Retinal pigment epithelial cell (primary cell): ENCODE measurements around the gene LRRC4C.

Experiments used
- DNase-seq: peaks from one replicate; pipeline ENCODE4 v3.0.0-alpha.2; 2010; ENCODE audit warnings: low read depth
- H3K4me3 ChIP-seq: 2 replicates; pipeline ENCODE4 v1.5.1; 2011; ENCODE audit warnings: mild to moderate bottlenecking, low read length, control low read depth, moderate library complexity
- TF ChIP-seq, protein P1 (sequence below): conservative IDR thresholded peaks from 2 replicates; pipeline ENCODE4 v1.5.1; 2011; ENCODE audit warnings: low read depth, low read length, control low read depth, inconsistent platforms

The LRRC4C gene

DNA sequence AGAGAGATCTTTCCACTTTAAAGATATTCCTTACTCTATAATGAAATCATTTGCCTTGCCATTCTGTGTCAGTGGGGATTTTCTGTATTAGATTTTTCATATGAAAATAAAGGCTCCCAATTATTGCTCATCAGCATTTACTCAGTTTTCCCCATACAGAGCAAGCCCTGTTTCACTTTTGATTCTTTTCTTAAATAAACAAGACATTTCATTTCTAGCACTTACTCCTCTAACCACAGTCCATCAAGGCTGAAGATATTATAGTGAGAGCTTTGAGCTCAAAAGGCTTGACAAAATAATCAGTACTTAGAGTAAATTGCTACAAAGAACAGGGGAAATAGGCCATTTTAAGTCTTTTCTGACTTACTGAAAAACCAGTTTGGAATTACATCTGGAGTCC is 385.1 kb downstream of the LRRC4C start:
- no peak for DNase-seq
- TF ChIP-seq, protein P1, sequence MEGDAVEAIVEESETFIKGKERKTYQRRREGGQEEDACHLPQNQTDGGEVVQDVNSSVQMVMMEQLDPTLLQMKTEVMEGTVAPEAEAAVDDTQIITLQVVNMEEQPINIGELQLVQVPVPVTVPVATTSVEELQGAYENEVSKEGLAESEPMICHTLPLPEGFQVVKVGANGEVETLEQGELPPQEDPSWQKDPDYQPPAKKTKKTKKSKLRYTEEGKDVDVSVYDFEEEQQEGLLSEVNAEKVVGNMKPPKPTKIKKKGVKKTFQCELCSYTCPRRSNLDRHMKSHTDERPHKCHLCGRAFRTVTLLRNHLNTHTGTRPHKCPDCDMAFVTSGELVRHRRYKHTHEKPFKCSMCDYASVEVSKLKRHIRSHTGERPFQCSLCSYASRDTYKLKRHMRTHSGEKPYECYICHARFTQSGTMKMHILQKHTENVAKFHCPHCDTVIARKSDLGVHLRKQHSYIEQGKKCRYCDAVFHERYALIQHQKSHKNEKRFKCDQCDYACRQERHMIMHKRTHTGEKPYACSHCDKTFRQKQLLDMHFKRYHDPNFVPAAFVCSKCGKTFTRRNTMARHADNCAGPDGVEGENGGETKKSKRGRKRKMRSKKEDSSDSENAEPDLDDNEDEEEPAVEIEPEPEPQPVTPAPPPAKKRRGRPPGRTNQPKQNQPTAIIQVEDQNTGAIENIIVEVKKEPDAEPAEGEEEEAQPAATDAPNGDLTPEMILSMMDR = no peak
- no peak overlapping the region for H3K4me3 ChIP-seq

DNA sequence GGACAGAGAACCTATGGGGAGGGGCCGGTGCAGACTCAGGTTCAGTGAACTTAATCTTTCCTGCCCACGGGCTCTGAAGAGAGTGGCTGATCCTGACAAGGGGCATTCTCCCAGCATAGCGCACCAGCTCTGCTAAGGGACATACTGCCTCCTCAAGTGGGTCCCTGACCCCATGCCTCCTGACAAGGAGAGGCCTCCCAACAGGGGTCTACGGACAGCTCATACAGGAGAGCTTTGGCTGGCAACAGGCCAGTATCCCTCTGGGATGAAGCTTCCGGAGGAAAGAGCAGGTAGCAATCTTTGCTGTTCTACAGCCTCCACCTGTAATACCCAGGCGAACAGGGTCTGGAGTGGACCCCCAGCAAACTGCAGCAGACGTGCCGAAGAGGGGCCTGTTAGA is 394.0 kb downstream of the LRRC4C start:
- no peak overlapping the region for H3K4me3 ChIP-seq
- no peak for DNase-seq
- TF ChIP-seq, protein P1 = no peak

DNA sequence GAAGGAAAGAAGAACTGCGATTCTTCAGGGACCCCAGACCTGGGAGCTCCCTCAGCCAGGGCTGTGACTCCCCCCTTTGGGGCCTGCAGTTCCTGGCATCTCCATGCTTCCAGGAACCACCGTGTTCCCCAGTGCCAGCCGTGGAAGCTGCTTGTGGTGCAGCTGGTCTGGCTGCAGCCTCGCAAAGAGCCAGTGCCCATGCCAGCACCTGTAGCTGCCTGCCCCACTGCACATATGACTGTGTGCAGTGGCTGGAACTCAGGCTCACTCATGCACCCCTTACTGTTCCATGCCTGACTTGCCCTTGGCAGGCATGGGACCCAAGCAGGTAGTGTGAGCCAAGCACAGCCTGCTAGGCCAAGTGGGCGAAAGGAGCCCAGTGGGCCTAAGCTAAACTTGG is 401.3 kb downstream of the LRRC4C start:
- no peak for DNase-seq
- TF ChIP-seq, protein P1 = no peak

DNA sequence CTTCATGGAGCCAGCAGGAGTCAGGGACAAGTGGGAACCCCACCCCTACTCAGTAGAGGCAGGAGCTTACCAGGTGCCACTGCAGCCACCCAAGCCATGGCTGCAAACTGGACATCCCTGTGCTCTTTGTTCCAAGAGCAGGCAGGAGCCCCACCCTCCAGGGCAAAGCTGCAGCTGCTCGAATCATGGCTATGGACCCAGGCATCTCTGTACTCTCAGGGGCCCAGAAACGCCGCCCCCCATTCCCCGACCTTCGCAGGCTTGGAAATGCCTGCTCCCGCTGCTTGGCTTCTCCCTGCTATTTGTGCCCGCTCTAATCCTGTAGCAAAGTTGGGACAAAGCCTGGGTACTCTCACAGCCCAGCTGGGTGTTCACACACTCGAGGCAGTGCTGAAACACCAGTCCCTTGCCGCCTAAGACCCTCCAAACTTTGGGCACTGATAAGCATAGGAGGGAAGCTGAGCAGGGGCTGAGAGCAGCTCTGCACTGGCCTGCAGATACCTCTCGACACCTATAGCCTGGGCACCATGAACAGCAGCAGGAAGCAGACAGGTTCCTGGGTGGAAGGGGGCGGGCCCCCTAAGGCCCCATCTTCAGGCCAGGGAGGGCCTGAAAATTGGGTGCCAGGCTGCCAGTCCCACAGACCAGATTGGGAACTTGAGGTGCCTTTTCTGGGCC is 402.4 kb downstream of the LRRC4C start:
- H3K4me3 ChIP-seq = no peak overlapping the region
- TF ChIP-seq, protein P1 = no peak
- DNase-seq = no peak

More for the DNA sequence above, 401.3 kb downstream of the LRRC4C start:
- no peak overlapping the region for H3K4me3 ChIP-seq

DNA sequence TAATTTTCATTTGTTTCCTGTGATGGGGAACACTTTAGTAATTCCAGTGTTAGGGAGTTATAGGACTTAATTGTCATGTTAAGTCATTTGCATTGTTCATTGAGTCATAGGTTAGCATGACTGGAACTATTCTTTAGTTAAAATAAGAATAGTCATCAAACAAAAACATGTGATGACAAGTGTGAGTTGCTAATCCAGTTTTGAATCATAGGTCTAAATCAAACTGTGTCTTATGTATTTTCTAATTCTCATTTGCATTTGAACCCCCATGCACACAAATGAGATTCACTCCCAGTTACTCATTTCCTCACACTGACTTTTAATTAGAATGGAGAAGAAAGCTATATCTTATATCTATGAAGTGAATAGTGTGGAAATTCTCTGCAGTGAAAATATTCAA is 405.6 kb downstream of the LRRC4C start:
- no peak for DNase-seq
- TF ChIP-seq, protein P1 = no peak
- H3K4me3 ChIP-seq = no peak overlapping the region

DNA sequence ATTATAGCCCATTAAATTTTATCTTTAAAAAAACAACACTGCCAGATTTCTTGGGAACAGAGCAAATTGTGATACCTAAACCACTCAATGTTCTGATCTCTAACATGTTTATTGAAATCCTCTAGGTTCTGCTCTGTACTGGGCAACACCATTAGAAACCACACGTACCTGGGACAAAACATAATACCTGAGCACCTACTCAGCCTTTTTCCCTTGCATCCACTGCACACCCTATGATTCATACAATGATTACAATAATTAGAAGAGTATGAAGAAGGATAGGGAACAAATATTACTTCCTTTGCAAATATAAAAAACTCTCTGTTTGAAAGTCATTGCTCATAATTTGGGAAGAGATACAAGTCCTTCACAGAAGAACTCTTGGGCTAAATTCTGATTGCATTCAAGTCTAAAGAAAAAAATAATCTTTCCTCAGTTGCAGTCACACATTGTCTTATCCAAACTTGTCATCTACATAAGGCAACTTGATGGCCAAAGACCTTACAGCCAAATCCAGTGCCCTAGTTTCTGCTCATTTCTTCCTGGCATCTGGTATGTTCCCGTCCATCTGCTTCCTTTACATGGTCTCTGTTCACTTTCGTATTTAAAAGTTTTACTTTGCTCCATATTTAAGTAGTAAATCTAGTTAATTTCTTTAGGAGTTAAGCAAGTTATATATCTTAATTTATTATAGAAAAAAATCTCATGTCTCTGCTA is 407.4 kb downstream of the LRRC4C start:
- no peak for DNase-seq
- H3K4me3 ChIP-seq = no peak overlapping the region
- TF ChIP-seq, protein P1 = no peak

DNA sequence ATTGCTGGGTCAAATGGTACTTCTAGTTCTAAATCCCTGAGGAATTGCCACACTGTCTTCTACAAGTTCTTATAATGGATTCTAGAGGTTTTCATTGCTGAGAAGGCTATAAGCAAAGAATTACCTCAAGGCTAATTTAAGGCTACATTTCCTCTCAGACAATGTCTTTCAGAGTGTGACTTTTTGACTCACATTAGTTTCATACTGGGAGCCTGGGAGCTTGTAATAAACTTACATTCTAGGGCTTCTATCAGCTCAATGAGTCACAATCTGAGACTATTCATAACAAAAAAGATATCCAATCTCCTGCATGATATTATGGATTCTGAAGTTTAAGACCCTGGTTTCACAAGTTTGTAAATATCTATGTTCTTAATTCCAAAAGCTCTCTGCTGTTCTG is 408.7 kb downstream of the LRRC4C start:
- DNase-seq = no peak
- H3K4me3 ChIP-seq = no peak overlapping the region
- TF ChIP-seq, protein P1 = no peak
